PFSK-1 (cell line): ENCODE measurements around the gene KDM4C.

Experiments
- FOXP2 ChIP-seq: optimal IDR thresholded peaks from 2 replicates; pipeline ENCODE3; 2011; ENCODE audit warnings: borderline replicate concordance, control low read depth, inconsistent platforms; ENCODE audit not compliant: insufficient read depth; ENCODE audit errors: extremely low read length, extremely low read depth
- POLR2AphosphoS5 ChIP-seq: IDR thresholded peaks from 2 replicates; pipeline ENCODE4 v1.6.1; 2012; ENCODE audit warnings: low read depth, mild to moderate bottlenecking, control low read depth, low read length, moderate library complexity
- REST ChIP-seq, 2 experiments: IDR thresholded peaks; 2 replicates each; pipeline versions ENCODE4 v1.6.1 to v1.8.0; 2011 to 2012; ENCODE audit warnings: low read depth in 2 of 2, low read length in 2 of 2, control low read depth in 1 of 2, inconsistent platforms in 1 of 2, mild to moderate bottlenecking in 1 of 2, moderate library complexity in 1 of 2; ENCODE audit not compliant: insufficient read depth in 1 of 2
- SIN3A ChIP-seq: IDR thresholded peaks from 2 replicates; pipeline ENCODE4 v1.6.1; 2012; ENCODE audit warnings: mild to moderate bottlenecking, low read length, moderate library complexity, borderline replicate concordance; ENCODE audit not compliant: insufficient read depth
- TAF1 ChIP-seq: IDR thresholded peaks from 2 replicates; pipeline ENCODE4 v1.6.1; 2012; ENCODE audit warnings: low read length, control low read depth, borderline replicate concordance; ENCODE audit not compliant: insufficient read depth

Gene KDM4C

GRCh38 chr9:6997330-6997729, 239.6 kb downstream of the KDM4C start:
- TF ChIP-seq TAF1: no peak
- TF ChIP-seq SIN3A: no peak

GRCh38 chr9:6999794-7000193, 242.0 kb downstream of the KDM4C start:
- TF ChIP-seq REST (IDR thresholded peaks at IDR 0.05; ENCODE audit: insufficient read depth in 1 of 2, low read depth in 2 of 2, low read length in 2 of 2): no peak
- TF ChIP-seq FOXP2: no peak
- no peak for TF ChIP-seq TAF1
- TF ChIP-seq POLR2AphosphoS5: no peak
- no peak for TF ChIP-seq SIN3A

- no peak for TF ChIP-seq POLR2AphosphoS5
- no peak for TF ChIP-seq SIN3A
- TF ChIP-seq REST (IDR thresholded peaks at IDR 0.05; ENCODE audit: insufficient read depth in 1 of 2, low read depth in 2 of 2, low read length in 2 of 2): no peak
- no peak for TF ChIP-seq FOXP2
- TF ChIP-seq TAF1: no peak
Observed at GRCh38 chr9:7001571-7001970, 243.8 kb downstream of the KDM4C start.

- no peak for TF ChIP-seq SIN3A
- no peak for TF ChIP-seq REST (IDR thresholded peaks at IDR 0.05; ENCODE audit: insufficient read depth in 1 of 2, low read depth in 2 of 2, low read length in 2 of 2)
Observed at GRCh38 chr9:7003861-7004260, 246.1 kb downstream of the KDM4C start.

GRCh38 chr9:7006417-7006816, 248.6 kb downstream of the KDM4C start:
- no peak for TF ChIP-seq POLR2AphosphoS5
- TF ChIP-seq REST (IDR thresholded peaks at IDR 0.05; ENCODE audit: insufficient read depth in 1 of 2, low read depth in 2 of 2, low read length in 2 of 2): no peak

GRCh38 chr9:7008411-7008810, 250.6 kb downstream of the KDM4C start:
- TF ChIP-seq POLR2AphosphoS5 (no peak), SIN3A (no peak), FOXP2 (no peak), TAF1 (no peak), REST (IDR thresholded peaks at IDR 0.05; ENCODE audit: insufficient read depth in 1 of 2, low read depth in 2 of 2, low read length in 2 of 2) (no peak)
